Activated gamma-delta T cell treated with Interleukin-2 at 50 U/mL for 16 hours (primary cell): ENCODE data around the gene DYNLL2.
A peak's percentile ranks its signal among the peaks of the same experiment; 100 is the strongest.
"Not testable (repeated sequence)": the region's sequence is repeated elsewhere in the genome, so short reads cannot be mapped to it uniquely, and the experiment has no call there.

Experiments used
- DNase-seq: peaks from one replicate; pipeline ENCODE4 v3.0.0-alpha.2; 2020

DYNLL2 gene

GRCh38 chr17:58107306-58107705 is 24.1 kb downstream of the DYNLL2 start:
- DNase-seq = no peak

GRCh38 chr17:58109197-58109596 is 26.0 kb downstream of the DYNLL2 start:
- DNase-seq = no peak

GRCh38 chr17:58110012-58110411 is 26.8 kb downstream of the DYNLL2 start:
- DNase-seq = no peak

GRCh38 chr17:58111676-58112075 is 28.5 kb downstream of the DYNLL2 start:
- no peak for DNase-seq

GRCh38 chr17:58112970-58113631 is 29.9 kb downstream of the DYNLL2 start:
- peak; percentile 84 for DNase-seq

GRCh38 chr17:58113947-58114346 is 30.7 kb downstream of the DYNLL2 start:
- DNase-seq = no peak

GRCh38 chr17:58117382-58117781 is 34.2 kb downstream of the DYNLL2 start:
- DNase-seq = no peak

- DNase-seq = no peak
These were observed 36.3 kb downstream of the DYNLL2 start for GRCh38 chr17:58119491-58119890.

- DNase-seq = peak; percentile 51
These were observed 37.1 kb downstream of the DYNLL2 start for GRCh38 chr17:58120195-58120822.

GRCh38 chr17:58121925-58122324 is 38.7 kb downstream of the DYNLL2 start:
- peak; percentile 42 for DNase-seq

GRCh38 chr17:58127846-58128245 is 44.6 kb downstream of the DYNLL2 start:
- no peak for DNase-seq

GRCh38 chr17:58132697-58133096 is 49.5 kb downstream of the DYNLL2 start:
- not testable (repeated sequence) for DNase-seq

GRCh38 chr17:58136669-58137279 is 53.6 kb downstream of the DYNLL2 start:
- DNase-seq = no peak

GRCh38 chr17:58141505-58141904 is 58.3 kb downstream of the DYNLL2 start:
- DNase-seq = no peak

- DNase-seq = not testable (repeated sequence)
These were observed 60.1 kb downstream of the DYNLL2 start for GRCh38 chr17:58143335-58143734.

GRCh38 chr17:58144801-58145200 is 61.6 kb downstream of the DYNLL2 start:
- no peak for DNase-seq
